IPS-11a (cell line): ENCODE results near the gene CYSTM1.
"Not testable (repeated sequence)": the region's sequence is repeated elsewhere in the genome, so short reads cannot be mapped to it uniquely, and the experiment has no call there.

Experiments
- H3K4me3 ChIP-seq: one replicate; pipeline ENCODE4 v1.5.1; 2013; ENCODE audit warnings: low read depth, low read length, control low read depth

Gene CYSTM1

GRCh38 chr5:140148508-140148907, 26.5 kb upstream of the CYSTM1 start:
- no peak overlapping the region for H3K4me3 ChIP-seq

- no peak overlapping the region for H3K4me3 ChIP-seq
Measured at GRCh38 chr5:140150201-140150600, 24.8 kb upstream of the CYSTM1 start.

- no peak overlapping the region for H3K4me3 ChIP-seq
Measured at GRCh38 chr5:140151144-140152021, 23.6 kb upstream of the CYSTM1 start.

- H3K4me3 ChIP-seq, result no peak overlapping the region
Measured at GRCh38 chr5:140152022-140152999, 22.7 kb upstream of the CYSTM1 start.

GRCh38 chr5:140153255-140153654, 21.7 kb upstream of the CYSTM1 start:
- no peak overlapping the region for H3K4me3 ChIP-seq

- H3K4me3 ChIP-seq, result no peak overlapping the region
Measured at GRCh38 chr5:140153905-140154304, 21.1 kb upstream of the CYSTM1 start.

GRCh38 chr5:140154710-140155381, 20.1 kb upstream of the CYSTM1 start:
- not testable (repeated sequence) for H3K4me3 ChIP-seq

GRCh38 chr5:140157032-140157781, 17.8 kb upstream of the CYSTM1 start:
- H3K4me3 ChIP-seq, result peak overlapping the region; percentile 17

GRCh38 chr5:140159014-140159927, 15.7 kb upstream of the CYSTM1 start:
- no peak overlapping the region for H3K4me3 ChIP-seq

GRCh38 chr5:140162275-140162674, 12.7 kb upstream of the CYSTM1 start:
- H3K4me3 ChIP-seq, result no peak overlapping the region

- no peak overlapping the region for H3K4me3 ChIP-seq
Measured at GRCh38 chr5:140162781-140163180, 12.2 kb upstream of the CYSTM1 start.

- no peak overlapping the region for H3K4me3 ChIP-seq
Measured at GRCh38 chr5:140165101-140165922, 9.7 kb upstream of the CYSTM1 start.

GRCh38 chr5:140165923-140166270, 9.1 kb upstream of the CYSTM1 start:
- no peak overlapping the region for H3K4me3 ChIP-seq

GRCh38 chr5:140166911-140167310, 8.1 kb upstream of the CYSTM1 start:
- H3K4me3 ChIP-seq, result no peak overlapping the region

GRCh38 chr5:140168371-140168770, 6.6 kb upstream of the CYSTM1 start:
- H3K4me3 ChIP-seq, result no peak overlapping the region

- H3K4me3 ChIP-seq, result no peak overlapping the region
Measured at GRCh38 chr5:140169410-140169809, 5.6 kb upstream of the CYSTM1 start.

GRCh38 chr5:140172483-140172882, 2.5 kb upstream of the CYSTM1 start:
- H3K4me3 ChIP-seq, result no peak overlapping the region

- H3K4me3 ChIP-seq, result no peak overlapping the region
Measured at GRCh38 chr5:140174014-140174413, 974 bp upstream of the CYSTM1 start.
